ENCODE results near the gene FAM3A. TPM values are rescaled to one million over a fixed set of nuclear protein-coding genes. Genes with fewer than 3 reads are reported as not detected.

The FAM3A gene
- total RNA-seq, 1 donor from 2014 or later, result 39.1 TPM

DNA sequence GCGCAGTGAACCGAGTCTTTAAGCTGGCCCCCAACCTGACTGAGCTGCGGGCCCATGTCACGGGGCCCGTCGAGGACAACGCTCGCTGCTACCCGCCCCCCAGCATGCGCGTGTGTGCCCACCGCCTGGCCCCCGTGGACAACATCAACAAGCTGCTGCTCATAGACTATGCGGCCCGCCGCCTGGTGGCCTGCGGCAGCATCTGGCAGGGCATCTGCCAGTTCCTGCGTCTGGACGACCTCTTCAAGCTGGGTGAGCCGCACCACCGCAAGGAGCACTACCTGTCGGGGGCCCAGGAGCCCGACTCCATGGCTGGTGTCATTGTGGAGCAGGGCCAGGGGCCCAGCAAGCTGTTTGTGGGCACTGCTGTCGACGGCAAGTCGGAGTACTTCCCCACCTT is 55.7 kb downstream of the FAM3A start:
- TF ChIP-seq, protein P1, sequence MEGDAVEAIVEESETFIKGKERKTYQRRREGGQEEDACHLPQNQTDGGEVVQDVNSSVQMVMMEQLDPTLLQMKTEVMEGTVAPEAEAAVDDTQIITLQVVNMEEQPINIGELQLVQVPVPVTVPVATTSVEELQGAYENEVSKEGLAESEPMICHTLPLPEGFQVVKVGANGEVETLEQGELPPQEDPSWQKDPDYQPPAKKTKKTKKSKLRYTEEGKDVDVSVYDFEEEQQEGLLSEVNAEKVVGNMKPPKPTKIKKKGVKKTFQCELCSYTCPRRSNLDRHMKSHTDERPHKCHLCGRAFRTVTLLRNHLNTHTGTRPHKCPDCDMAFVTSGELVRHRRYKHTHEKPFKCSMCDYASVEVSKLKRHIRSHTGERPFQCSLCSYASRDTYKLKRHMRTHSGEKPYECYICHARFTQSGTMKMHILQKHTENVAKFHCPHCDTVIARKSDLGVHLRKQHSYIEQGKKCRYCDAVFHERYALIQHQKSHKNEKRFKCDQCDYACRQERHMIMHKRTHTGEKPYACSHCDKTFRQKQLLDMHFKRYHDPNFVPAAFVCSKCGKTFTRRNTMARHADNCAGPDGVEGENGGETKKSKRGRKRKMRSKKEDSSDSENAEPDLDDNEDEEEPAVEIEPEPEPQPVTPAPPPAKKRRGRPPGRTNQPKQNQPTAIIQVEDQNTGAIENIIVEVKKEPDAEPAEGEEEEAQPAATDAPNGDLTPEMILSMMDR (IDR thresholded peaks at IDR 0.05; ENCODE audit: unreplicated experiment), result no peak
- Mint-ChIP-seq H3K4me3 (peak overlapping the region; percentile 79), H3K4me1 (peaks cover 9% of the 10 kb centered on the region), H3K27ac (no peak overlapping the region), H3K36me3 (peaks cover 13% of the 10 kb centered on the region), H3K27me3 (ENCODE audit: low read depth) (no peaks in the 10 kb centered on the region), H3K9me3 (peaks cover 4% of the 10 kb centered on the region)
- DNase-seq (ENCODE audit: low spot score in 2 of 2, unreplicated experiment in 2 of 2), result no peak

DNA sequence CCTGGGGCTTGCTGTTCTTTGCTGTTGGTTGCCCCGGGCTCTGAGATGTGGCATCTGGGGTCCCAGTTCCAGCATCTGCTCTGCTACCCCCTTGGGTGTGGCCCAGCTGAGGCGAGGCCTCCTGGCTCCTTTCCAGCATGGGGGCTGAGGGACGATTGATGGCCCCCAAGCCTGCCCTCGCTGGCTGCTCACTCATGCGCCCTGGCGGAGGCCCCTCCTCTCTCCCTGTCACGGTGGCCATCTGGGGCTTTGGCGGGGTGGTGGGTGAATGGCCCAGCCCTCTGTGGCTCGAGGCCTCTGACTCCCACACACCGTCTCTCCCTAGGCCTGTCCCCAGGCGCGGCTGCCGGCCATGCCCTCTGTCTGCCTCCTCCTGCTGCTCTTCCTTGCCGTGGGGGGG is 56.2 kb downstream of the FAM3A start:
- no peak for DNase-seq (ENCODE audit: low spot score in 2 of 2, unreplicated experiment in 2 of 2)
- H3K4me3 Mint-ChIP-seq, result peak overlapping the region; percentile 79
- H3K9me3 Mint-ChIP-seq, result peaks cover 4% of the 10 kb centered on the region
- H3K4me1 Mint-ChIP-seq, result peaks cover 9% of the 10 kb centered on the region
- H3K27me3 Mint-ChIP-seq (ENCODE audit: low read depth), result no peaks in the 10 kb centered on the region
- H3K27ac Mint-ChIP-seq, result no peak overlapping the region
- TF ChIP-seq, protein P1 (IDR thresholded peaks at IDR 0.05; ENCODE audit: unreplicated experiment), result no peak
- H3K36me3 Mint-ChIP-seq, result peaks cover 13% of the 10 kb centered on the region

DNA sequence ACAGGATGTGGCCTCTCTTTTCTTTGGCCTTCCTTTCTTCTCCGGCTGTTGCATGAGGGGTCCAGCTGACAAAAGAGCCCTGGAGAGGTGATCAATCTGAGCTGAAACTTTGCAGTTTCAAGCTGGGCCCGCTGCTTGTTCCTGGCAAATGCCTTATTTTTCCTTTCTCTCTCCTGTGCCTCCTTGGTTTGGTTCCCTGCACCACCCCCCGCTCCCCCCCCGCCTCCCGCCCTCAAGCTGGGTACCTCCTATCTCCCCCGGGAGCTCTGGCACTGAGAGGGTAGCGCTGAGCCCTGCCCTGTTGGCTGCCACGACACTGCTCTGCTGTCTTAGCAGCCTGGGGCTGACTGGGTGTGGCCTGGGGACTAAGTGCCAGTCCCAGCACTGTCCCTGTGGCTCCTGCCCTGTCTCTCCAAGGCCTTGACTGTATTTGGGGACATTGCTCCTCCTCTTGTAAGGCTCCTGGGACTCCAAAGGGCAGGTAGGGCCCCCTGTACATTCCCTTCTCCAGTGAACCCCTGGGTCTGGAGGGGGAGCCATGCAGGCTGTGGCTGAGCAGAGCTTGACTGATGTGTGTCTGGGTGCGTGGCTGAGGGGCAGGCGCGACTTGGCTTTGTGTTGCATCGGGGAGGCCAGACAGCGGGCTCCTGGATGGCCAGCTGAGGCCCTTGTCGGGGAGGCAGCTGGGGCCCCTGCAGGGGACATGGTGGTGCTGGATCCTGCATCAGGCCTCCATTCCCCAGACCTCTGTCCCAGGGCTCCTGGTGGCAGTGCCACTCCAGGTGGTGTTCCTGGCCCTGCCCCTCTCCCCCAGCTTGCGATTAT is 56.9 kb downstream of the FAM3A start:
- H3K9me3 Mint-ChIP-seq, result peaks cover 4% of the 10 kb centered on the region
- no peaks in the 10 kb centered on the region for H3K27me3 Mint-ChIP-seq (ENCODE audit: low read depth)
- peak overlapping the region; percentile 82 for H3K27ac Mint-ChIP-seq
- H3K4me1 Mint-ChIP-seq, result peaks cover 9% of the 10 kb centered on the region
- H3K36me3 Mint-ChIP-seq, result peaks cover 13% of the 10 kb centered on the region
- TF ChIP-seq, protein P1 (IDR thresholded peaks at IDR 0.05; ENCODE audit: unreplicated experiment), result no peak
- DNase-seq (ENCODE audit: low spot score in 2 of 2, unreplicated experiment in 2 of 2), result no peak
- H3K4me3 Mint-ChIP-seq, result peak overlapping the region; percentile 79

DNA sequence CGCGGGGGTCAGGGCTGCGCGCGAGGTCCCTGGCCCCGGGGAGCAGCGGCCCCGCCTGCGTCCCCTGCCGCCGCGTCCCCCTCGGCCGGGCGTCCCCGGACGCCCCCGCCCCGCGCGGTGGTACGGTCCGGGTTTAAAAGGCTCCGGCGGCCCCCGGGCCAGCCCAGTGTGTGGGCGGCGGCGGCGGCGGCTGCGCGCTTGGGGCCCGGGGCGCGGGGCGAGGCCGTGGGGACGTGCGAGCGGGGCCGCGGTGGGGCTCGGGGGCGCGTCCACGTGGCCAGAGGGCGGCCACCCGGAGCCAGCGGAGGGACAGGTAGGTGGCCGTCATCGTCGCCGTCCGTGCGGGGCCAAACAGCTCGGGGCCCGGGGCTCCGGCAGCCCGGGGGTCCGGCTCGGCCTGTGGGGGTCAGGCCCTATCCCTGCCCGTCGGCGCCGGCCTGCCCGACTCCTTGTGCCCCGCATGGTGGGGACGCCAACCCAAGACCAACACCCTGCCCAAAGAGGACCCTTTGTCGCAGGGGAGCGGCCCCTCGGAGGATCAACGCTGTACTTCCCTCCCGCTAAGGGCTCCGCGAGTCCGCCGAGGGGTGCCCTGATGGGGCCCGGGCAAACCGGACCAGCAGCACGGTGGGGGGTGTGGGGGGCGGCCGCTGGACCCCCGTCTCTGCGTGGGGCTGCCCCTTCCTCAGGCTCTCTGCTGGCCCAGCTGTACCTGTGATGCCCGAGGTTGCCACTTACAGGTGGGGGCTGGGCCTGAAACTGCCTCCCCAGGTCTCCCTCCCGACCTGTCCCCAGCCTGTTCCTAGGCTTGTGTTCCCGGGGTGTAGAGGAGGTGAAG is 57.7 kb downstream of the FAM3A start, which contains the start of gene PLXNA3:
TSS of gene PLXNA3 (plus strand) at position 166 of the 838 bp plus-strand sequence. CDS start 1,903 bp downstream, outside the sequence.
- Mint-ChIP-seq H3K27me3 (ENCODE audit: low read depth) (no peaks in the 10 kb centered on the region), H3K4me3 (peak within 1 kb of the TSS; percentile 85)

DNA sequence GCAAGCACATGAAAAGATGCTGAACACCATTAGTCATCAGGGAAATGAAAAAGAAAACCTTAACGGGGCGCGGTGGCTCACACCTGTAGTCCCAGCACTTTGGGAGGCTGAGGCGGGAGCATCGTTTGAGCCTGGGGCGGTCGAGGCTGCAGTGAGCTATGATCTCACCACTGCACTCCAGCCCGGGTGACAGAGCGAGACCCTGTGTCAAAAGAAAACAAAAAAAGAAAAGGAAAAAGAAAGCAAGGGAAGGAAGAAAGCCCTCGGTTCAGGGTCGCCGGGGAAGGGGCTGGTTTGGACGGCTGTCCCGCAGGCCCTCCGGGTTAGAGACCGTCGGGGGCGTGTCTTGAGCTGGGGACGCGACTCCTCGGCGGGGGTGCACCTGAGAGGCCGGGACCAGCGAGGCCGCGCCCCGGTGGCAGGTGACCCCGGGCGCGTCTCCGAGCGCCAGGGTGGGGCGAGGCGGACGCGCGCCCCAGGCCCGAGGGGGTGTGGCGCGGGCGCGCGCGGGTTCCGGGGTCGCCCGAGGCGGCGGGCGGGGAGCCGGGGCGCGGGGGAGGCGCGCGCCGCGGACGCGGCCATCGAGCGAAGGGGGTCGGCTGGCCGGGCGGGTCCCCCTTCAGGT is 58.4 kb downstream of the FAM3A start:
- DNase-seq (ENCODE audit: low spot score in 2 of 2, unreplicated experiment in 2 of 2), result no peak
- H3K27ac Mint-ChIP-seq, result peak overlapping the region; percentile 86
- peak overlapping the region; percentile 85 for H3K4me3 Mint-ChIP-seq
- H3K9me3 Mint-ChIP-seq, result peaks cover 12% of the 10 kb centered on the region
- TF ChIP-seq, protein P1 (IDR thresholded peaks at IDR 0.05; ENCODE audit: unreplicated experiment), result no peak
- no peaks in the 10 kb centered on the region for H3K27me3 Mint-ChIP-seq (ENCODE audit: low read depth)
- H3K4me1 Mint-ChIP-seq, result peaks cover 9% of the 10 kb centered on the region
- H3K36me3 Mint-ChIP-seq, result peaks cover 12% of the 10 kb centered on the region

More for the DNA sequence above, 57.7 kb downstream of the FAM3A start, which contains the start of gene PLXNA3:
- H3K9me3 Mint-ChIP-seq, result peaks cover 4% of the 10 kb centered on the region
- TF ChIP-seq, protein P1 (IDR thresholded peaks at IDR 0.05; ENCODE audit: unreplicated experiment), result no peak
- peaks cover 9% of the 10 kb centered on the region for H3K4me1 Mint-ChIP-seq
- H3K27ac Mint-ChIP-seq, result peak within 1 kb of the TSS; percentile 86
- peak in 1 of 2 experiments; percentile 74 for DNase-seq (ENCODE audit: low spot score in 2 of 2, unreplicated experiment in 2 of 2)
- peaks cover 14% of the 10 kb centered on the region for H3K36me3 Mint-ChIP-seq

Data from mesothelial cell of epicardium (in vitro differentiated cells).